Stimulated activated CD4-positive, alpha-beta T cell treated with anti-CD3 and anti-CD28 coated beads, Interleukin-2, amount 100 ng/mL, for 48 hours (primary cell): Measurements from ENCODE around the gene KDM4F.
"Not testable (repeated sequence)": the region's sequence is repeated elsewhere in the genome, so short reads cannot be mapped to it uniquely, and the experiment has no call there.

Experiments
- DNase-seq, 2 donors: peaks; one replicate each; pipeline ENCODE4 v3.0.0-alpha.2; 2020

Gene KDM4F

GRCh38 chr11:95049122-95049521, at the start of gene KDM4F:
KDM4F (plus strand) TSS chr11:95049422.
- DNase-seq, result not testable (repeated sequence)

DNA sequence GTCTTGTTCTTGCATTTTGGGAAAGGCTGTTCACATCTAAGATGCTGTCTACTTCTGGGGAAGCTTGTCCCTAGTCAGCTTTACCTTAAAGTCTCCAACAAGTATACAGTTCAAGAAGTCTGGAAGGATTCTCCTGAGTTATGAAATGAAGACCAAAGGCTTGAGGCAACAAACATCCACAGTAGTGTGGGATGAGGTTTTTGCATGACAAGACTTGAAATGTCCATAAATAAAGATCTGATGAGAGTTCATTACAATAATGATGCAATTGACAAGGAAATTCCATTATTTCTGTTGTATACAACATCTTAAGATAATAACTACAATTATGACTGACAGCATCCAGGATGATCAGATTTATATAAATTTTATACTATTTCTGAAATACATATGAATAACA, 45.5 kb upstream of the KDM4F start:
- DNase-seq, result no peak

GRCh38 chr11:95005642-95006041, 43.6 kb upstream of the KDM4F start:
- DNase-seq, result no peak

DNA sequence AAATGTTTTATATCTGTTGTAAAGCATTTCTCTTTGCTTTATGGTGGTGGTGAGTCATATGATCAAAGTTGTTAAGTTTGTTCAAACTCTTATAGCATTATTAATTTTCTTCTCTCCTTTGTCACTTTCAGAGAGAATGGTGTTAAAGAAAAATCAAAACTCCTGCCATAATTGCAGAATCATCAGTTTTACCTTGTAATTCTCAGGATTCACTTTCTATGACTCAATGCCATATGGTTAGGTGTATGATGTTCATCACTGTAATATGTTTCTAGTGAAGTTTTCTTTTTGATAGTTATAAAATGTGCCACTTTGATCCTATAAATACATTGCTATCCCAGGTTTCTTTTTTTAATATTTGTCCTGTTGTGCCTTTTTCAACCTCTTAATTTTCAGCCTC, 37.8 kb upstream of the KDM4F start:
- no peak for DNase-seq

GRCh38 chr11:95014184-95014821, 34.9 kb upstream of the KDM4F start:
- no peak for DNase-seq

DNA sequence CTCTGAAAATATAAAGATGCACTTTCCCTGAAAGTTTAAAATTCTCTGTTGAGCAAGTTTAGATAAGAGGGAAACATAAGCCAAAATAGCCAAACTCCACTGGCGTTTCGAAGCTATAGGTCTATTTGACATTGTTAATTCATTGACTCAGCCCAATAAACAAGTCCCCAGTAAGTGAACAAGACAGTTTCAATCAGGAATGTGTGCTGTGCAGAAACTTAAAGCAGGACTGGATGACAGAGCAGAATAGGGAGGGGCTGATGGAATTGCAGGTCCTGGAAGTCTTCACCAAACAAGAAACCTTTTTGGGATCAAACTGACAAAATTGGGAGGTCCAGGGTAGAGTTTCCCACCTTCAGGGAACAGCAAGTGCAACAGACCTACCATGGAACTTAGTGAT, 33.1 kb upstream of the KDM4F start:
- DNase-seq, result no peak

GRCh38 chr11:95021468-95021867, 27.8 kb upstream of the KDM4F start:
- DNase-seq, result not testable (repeated sequence)

GRCh38 chr11:95024958-95025357, 24.3 kb upstream of the KDM4F start, which contains the start of gene KDM4E:
KDM4E (plus strand) TSS chr11:95025258; CDS start chr11:95025558, 300 bp downstream.
- no peak for DNase-seq

DNA sequence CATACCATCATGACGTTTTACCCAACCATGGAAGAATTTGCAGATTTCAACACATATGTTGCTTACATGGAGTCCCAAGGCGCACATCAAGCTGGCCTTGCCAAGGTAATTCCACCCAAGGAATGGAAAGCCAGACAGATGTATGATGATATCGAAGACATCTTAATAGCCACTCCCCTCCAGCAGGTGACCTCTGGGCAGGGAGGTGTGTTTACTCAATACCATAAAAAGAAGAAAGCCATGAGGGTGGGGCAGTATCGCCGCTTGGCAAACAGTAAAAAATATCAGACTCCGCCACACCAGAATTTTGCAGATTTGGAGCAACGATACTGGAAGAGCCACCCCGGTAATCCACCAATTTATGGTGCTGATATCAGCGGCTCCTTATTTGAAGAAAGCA, 23.6 kb upstream of the KDM4F start:
- DNase-seq, result not testable (repeated sequence)

GRCh38 chr11:95028357-95028756, 20.9 kb upstream of the KDM4F start:
- no peak for DNase-seq

DNA sequence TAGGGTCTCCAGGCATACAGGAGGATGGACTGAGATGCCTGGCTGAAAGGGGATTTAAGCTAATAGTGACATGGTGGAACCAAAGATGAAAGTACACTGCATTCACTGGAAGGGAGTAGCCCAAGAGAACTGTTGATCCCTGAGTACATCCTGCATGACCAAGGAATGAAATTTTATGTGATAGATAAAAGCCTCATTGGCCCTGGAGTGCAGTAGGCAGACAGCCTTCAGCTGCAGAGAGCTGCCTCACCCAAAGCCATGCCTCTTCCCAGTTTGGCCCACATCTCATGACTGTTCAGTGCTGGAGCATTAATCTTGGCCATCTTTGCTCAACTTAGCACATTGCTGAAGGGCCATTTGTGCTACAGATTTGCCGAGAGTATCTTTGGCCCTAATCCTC, 16.2 kb upstream of the KDM4F start:
- DNase-seq, result no peak

- DNase-seq, result no peak
Measured at GRCh38 chr11:95035316-95035715, 13.9 kb upstream of the KDM4F start.

GRCh38 chr11:95037356-95038035, 11.7 kb upstream of the KDM4F start:
- peak in 1 of 2 donors; percentile 6 for DNase-seq

GRCh38 chr11:95042239-95042638, 7.0 kb upstream of the KDM4F start:
- no peak for DNase-seq

DNA sequence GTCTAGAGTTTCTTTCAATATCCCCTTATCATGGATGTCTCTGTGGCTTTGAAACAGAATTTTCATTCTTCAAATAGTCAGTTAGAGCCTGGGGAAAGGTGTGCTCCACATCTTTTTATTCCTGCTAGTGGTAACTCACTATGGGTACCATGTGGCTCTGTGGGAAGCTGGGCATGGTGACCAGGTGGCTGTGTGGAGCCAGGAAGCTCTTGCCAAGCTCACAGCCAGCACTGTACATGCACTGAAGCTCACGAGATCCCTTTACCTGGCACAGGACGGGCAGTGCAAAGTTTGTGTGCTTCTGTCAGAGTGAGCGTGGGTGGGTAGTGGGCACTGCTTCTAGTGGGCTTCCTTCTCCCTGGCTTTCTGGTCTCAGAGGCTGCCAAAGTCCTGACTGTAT, 6.3 kb upstream of the KDM4F start:
- no peak for DNase-seq

GRCh38 chr11:95044010-95044409, 5.2 kb upstream of the KDM4F start:
- no peak for DNase-seq

DNA sequence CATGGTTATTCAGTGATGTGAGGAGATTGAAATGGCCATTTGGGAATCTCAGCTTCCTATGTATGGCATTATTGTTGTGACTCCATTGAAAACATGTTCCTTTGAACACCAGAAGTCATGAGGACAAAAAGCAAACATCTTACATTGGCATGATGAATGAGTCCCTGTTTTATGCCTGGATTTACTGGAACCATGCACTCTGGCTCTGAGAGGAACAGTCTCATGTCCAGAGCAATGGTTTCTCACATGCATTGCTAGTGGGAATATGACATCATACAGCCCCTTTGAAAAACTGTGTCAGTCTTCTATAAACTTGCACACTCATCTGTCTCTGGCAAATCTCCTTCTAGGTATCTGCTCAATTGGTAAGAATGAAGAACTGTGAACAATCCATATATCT, 3.4 kb upstream of the KDM4F start:
- no peak for DNase-seq

DNA sequence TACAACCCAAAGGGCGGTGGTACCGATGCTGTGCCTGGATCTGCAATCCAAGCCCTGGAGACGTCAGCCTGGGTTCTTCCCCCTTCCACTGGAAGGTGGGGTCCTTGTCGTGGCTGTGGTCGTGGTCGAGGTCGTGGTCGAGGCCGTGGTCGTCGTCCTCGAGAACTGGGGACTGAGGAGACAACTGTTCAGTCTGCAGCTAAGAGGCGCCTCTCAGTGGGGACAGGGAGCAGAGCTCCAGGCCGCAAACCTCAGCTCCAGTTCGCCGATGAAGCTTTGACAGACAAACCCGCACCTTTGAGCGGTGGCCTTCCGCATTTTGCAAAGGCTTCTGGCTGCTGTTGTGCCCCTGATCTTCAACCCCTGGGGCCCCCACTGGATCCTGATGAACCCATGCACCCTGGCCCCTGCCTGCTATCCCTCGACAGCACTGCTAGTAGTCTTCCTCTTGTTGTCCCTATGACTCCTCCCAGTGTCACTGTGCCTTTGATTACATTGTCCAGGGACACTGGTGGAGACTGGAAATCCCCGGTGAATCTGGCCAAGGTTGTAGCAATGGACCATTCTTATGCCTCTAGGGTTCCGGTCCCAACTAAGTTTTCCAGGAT, 1.5 kb downstream of the KDM4F start:
- no peak for DNase-seq

DNA sequence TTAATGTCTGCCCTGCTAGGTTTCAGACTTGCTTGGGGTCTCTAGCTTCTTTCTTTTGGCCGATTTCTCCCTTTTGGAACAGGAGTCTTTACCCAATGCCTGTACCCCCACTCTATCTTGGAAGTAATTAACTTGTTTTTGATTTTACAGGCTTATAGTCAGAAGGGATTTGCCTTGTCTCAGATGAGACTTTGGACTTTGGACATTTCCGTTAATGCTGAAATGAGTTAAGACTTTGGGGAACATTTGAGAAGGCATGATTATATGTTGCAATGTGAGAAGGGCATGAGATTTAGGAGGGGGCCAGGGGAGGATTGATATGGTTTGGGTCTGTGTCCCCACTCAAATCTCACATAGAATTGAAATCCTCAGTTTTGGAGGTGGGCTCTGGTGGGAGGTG, 5.1 kb downstream of the KDM4F start:
- no peak for DNase-seq

- DNase-seq, result no peak
Measured at GRCh38 chr11:95055283-95055897, 6.2 kb downstream of the KDM4F start.

DNA sequence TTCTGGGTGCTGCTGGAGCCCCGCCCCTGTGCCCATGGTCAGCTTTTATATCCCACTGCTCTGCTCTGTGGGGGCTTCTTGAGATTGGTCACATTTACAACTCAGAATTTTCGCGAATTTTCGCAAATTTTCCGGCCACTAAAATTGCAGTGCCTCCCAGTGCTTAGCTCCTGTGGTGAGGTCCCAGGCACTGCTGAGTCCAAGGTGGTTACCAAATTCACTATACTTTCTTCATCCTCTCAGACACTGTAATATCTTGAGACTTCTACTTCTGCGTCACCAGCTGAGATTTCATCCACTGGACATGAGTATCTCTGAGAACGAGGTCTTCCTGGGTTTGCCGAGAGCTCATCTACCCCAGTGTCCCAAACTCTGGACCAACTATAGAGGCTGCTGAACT, 8.7 kb downstream of the KDM4F start:
- DNase-seq, result no peak

- DNase-seq, result no peak
Measured at GRCh38 chr11:95058621-95059020, 9.4 kb downstream of the KDM4F start.

- no peak for DNase-seq
Measured at GRCh38 chr11:95059046-95059445, 9.8 kb downstream of the KDM4F start.

DNA sequence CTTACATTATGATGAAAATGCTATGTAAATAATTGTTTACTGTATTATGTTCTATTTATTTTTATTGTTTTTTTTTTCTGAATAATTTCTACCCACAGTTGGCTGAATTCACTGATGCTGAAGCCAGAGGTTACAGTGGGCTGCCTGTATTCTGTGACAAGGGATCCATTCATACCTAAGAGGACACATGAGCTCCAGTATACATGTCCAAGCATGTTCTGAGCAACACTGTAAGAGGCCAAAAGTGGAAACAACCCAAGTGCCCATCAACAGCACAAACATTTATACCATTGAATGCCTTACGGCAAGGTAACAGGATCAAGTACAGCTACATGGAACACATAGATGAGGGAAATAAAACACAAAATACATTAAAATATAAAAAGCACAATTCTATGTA, 16.1 kb downstream of the KDM4F start:
- DNase-seq, result no peak
